GM18909 (cell line): ENCODE data around the gene TFE3.

Experiments used
- ATAC-seq: cut with Tn5 transposase; IDR thresholded peaks from one replicate; pipeline ENCODE4 v1.9.1; 2021; ENCODE audit warnings: mild to moderate bottlenecking; ENCODE audit not compliant: unreplicated experiment, poor library complexity

Gene TFE3, protein sequence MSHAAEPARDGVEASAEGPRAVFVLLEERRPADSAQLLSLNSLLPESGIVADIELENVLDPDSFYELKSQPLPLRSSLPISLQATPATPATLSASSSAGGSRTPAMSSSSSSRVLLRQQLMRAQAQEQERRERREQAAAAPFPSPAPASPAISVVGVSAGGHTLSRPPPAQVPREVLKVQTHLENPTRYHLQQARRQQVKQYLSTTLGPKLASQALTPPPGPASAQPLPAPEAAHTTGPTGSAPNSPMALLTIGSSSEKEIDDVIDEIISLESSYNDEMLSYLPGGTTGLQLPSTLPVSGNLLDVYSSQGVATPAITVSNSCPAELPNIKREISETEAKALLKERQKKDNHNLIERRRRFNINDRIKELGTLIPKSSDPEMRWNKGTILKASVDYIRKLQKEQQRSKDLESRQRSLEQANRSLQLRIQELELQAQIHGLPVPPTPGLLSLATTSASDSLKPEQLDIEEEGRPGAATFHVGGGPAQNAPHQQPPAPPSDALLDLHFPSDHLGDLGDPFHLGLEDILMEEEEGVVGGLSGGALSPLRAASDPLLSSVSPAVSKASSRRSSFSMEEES

DNA sequence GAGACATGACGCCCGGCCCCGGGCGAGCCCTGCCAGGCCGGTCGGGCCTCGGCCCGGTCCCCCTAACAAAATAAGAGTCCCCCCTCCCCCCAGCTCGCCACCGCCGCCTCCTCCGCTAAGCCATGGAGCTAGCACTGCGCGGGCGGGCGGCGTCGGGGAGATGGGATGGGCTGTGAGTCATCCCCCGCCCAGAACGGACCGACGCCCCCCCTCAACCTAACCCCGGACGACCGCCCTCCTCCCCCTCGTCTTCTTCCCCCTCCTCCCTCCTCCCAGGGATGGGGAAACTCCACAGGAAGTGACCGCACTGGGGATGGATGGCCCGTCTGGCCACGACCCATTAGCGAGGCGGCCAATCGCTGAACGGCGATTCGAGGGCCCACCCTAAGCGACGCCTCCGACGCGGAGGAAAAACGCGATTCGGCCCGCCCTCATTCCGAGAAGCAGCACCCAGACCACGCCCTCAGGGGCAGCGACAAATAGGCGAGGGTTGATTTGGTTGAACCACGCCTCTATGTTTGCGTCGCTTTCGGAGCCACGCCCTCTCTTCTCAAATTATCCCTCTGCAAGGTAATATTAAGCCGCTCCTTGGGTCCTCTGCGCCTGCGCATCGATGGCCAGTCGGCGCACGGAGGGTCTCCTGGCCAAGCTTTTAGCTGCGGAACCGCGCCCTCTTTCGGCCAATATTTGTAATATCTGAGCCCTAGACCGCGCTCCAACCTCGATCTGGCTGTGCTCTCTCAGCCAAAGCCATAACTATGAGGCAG, at the start of gene TFE3:
TFE3 (minus strand) TSS at position 138 of the 767 bp plus-strand sequence; CDS start at position 7, 131 bp downstream.
- ATAC-seq: peak; percentile 87

DNA sequence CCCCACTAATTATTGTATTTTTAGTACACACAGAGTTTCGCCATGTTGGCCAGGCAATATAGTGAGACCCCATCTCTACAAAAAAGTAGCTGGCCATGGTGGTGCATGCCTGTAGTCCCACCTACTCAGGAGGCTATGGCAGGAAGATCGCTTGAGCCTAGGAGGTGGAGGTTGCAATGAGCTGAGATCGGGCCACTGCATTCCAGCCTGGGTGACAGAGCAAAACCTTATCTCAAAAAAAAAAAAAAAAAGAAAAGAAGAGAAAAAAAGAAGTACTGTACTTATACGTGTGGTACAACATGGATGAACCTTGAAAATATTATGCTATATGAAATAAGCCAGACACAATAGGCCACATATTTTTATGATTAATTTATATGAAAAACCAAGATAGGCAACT, 46.4 kb upstream of the TFE3 start:
- ATAC-seq: no peak

DNA sequence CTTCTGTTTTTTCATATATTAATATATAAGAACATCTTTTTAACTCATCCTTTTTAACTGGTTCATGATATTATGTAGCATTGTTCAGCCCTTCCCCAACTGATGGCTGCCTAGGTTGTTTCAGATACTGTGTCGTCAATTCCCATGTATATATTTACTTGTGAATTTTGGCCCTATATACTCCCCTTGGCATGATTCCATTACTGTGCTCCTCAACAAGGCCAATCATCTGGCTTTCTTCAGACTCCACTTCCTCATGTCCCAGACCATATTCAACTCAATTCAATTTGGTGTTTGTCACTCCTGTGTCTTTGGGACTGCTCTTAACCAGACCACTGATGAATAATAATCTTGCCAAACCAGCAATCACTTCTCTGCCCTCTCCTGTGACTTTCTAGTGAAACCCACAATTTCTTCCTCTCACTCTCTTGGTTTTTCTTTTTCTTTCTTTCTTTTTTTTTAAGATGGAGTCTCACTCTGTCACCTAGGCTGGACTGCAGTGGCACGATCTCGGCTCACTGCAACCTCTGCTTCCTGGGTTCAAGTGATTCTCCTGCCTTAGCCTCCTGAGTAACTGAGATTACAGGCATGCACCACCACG, 39.2 kb upstream of the TFE3 start:
- no peak for ATAC-seq

DNA sequence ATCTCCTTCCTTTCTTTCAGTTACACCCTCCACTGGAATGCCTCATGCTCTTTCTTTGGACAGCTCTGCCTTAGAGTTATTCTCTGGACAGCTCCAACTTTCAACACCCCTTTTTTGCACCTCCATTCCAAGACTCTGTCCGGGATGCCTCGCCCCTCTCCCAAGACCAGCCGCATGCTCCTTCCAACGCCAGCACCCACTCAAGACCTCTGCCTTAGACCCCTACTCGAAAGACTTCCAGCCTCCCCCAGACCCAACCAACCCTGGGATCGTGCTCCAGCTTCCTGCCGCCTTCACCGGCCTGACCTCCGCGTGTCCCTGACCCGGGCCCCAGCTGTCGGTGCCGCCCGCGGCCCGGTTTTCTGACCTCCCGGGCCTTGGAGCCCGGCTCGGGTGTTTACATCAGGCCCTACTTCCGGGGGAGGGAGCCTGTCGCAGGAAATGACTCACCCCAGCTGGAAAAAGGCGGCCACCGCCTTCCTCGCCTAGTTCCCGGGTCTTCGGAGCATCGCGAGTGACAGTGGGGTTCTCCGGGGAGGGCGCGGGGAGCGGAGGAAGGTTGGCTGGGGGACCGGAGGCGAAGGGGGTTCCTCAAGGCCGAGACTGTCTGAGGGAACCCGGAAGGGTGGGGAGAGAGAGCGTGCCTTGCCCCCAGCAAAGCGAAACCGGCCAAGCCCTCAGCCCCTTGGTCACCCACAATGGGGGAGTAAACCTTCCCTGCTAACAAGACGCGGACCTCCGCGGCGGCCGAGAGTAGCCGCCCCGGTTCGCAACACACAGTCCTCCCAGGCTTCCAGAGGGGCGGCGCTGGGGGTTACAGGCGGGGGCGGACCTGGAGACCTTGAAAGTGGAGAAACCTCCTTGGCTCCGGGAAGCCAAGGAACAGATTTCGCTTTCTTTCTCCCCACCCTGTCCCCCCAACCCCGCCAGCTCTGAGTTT, 36.6 kb upstream of the TFE3 start, which contains the start of gene WDR45:
WDR45 (minus strand) TSS at position 399 of the 940 bp plus-strand sequence. CDS start 1,792 bp downstream, outside the sequence.
- peak; percentile 65 for ATAC-seq

DNA sequence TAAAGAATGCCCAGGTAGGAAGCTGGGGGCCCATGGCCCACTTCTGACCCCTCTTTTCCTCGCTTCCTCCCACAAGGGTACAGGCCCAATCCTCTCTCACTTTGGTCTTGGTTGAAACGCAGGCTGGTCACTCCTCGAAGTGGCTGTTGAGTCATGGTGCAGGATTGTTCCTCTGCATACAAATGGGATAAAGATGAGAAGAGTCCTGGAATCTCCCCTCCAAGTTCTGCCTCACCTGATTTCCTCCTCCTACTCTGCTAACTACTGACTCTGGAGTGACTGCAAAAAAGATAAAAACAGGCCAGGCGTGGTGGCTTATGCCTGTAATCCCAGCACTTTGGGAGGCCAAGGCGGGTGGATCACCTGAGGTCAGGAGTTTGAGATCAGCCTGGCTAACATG, 34.8 kb upstream of the TFE3 start:
- no peak for ATAC-seq

DNA sequence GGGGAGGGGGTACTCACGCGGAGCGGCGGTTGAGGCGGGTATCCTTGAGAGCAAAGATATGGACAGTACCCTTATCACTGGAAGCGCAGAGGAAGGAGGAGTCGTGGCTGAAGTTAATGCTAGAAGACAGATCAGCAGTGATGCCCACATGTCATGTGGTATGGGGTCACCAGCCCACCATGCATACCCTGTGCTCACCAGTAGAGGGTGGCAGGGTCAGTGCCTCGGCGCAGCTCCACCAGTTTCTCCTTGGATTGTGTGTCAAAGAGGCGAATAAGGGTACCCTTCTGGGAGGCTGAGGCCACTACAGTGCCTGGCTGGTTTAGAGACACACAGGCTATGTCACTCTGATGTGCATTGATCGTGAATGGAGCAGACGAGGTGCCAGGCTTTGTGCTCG, 32.2 kb upstream of the TFE3 start:
- ATAC-seq: no peak

DNA sequence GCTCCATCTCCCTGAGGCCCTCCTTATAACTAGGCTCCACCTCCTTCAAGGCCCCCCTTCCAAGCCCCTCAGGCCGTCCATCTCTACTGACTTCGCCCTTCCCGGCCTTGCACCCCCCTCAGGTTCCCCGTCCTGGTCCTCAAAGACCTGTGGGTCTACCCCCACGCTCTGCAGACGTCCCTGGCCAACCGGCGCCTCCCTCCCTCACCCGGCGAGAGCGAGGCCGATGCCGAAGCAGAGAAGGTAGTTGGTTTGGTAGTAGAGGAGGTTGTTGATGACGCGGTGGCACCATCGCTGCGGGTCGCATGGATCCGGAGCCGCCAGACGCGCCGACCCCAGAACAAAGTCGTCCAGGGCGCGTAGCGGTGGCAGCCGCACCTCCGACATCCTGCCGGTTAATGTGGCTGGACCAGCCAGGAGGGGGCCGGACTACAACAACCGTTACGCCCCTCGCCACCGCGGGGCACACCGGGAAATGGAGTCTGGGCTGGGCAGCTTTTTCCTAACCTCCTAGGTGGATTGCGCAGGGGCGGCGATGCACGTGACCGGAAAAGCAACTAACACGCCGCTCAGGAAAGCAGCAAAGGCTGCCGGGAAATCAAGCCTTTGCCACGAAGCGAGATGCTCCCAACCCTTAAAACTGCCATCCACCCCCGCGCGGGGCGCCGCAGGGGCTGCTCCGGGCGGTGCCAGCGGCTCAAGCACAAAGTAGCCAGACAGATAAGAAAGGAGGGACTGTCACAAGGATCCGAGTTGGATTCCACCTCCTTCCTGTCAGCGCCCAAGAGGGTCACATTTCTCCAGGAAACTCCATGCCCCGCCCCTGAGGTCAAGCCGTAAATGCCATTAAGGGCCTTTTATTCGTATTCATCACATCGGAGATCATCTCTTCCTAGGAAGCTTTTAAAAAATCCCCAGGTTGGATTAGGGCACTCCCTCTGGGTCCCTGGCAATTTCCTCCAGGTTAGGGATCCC, 30.7 kb upstream of the TFE3 start, which contains the start of gene PRAF2:
PRAF2 (minus strand) TSS at position 402 of the 975 bp plus-strand sequence; CDS start at position 387, 15 bp downstream.
- ATAC-seq: peak; percentile 87

DNA sequence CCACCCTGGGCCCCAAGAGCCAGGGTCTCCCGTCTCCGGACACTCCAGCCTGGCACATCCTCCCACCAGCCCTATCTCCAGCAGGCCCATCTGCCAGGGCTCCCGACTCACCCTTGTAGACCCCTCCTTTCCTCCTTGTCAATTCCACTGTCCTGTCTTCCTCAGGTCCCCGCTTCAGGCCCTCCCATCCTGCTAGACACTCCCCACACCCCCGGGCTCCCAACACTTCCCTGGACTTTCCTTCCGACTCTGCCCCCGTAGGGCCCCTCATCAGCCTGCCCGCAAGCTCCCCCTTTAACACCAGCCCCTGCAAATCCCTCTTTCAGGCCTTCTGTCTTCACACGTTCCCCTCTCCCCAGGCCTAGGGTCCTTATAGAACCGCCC, 29.5 kb upstream of the TFE3 start:
- no peak for ATAC-seq

DNA sequence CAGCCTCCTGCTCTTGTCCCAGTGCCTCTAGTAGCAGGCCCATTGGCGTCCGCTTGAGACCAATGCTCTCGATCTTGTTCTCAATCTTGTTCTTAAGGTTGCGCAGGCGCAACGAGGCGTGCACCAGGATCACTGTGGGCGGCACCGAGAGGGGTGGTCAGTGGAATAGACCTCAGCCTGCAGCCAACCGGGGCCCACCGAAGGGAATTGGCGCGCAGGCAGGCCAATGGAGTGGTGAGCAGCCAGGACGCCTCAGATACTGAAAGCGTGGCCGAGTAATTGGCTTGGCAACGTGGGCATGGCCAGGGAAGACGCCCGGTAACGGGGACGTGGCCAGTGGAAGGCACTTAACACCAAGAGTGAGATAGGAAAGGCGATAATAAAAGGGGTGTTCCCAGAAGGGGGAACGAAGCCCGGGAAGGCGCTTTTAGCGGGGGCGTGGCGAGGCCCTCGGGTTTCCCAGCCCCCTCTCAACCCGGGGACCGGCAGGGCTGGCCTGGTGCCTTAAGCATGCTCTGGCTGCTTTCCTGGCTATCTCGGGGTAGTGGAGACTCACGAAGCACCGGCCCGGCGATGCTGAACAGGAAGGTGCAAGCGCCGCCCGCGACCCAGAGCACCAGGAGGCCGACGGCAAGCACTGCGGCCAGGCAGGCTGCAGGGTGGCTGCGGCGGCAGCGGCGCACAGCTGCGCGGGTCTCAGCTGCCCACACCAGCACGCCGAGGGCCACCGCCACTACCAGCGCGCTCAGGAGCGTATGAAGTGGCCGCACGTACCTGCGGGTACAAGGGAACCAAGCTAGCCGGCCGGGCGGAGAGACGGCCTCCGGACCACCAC, 28.9 kb upstream of the TFE3 start:
- no peak for ATAC-seq

DNA sequence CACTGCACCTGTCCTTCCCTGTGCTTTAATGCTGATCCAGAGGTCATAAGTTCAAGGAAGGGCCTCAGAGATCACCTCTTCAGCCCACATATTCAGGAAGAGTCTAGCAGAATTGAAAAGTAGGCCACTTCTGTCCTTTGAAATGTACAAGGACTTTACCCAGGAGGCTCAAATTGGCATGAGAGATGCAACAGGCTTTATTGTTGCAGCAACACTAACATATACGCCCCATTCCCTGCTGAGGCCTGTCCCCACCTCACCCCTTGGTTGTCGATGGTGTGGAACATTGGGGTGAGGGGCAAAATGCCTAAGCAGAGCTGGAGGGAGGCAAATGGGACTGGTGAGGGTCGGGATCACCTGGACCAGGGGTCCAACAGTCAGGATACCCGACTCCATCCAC, 27.8 kb upstream of the TFE3 start:
- ATAC-seq: no peak

DNA sequence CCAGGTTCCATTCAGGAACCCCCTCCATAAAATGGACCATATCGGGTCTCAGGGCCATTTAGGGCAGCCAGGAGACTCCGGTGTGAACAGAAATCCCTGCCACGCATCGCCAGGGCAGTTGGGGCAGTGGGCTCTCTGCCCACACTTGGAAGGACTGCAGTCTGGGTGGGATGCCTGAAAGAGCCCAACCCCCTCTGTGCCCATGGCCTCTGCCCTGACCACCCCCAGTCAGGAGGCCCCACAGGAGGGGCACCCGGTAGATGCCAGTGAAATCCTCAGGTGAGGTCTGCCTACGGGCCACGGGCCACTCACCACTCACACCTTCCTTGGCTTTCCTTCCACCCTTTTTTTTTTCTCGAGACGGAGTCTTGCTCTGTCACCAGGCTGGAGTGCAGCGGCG, 25.9 kb upstream of the TFE3 start:
- no peak for ATAC-seq

DNA sequence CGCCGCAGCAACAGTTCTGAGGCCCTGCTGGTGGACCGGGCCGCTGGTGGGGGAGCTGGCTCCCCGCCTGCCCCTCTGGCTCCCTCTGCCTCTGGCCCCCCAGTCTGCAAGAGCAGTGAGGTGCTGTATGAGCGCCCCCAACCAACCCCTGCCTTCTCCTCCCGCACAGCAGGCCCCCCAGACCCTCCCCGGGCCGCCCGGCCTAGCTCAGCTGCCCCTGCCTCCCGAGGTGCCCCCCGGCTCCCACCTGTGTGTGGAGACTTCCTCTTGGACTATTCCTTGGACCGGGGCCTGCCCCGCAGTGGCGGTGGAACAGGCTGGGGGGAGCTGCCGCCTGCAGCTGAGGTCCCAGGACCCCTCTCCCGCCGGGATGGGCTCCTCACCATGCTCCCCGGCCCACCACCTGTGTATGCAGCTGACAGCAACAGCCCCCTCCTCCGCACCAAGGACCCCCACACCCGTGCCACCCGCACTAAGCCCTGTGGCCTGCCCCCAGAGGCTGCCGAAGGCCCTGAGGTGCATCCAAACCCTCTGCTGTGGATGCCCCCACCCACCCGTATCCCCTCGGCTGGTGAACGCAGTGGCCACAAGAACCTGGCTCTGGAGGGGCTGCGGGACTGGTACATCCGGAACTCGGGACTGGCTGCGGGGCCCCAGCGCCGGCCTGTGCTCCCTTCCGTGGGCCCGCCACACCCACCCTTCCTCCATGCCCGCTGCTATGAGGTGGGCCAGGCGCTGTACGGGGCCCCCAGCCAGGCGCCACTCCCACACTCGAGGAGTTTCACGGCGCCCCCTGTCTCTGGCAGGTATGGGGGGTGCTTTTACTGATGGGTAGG, 24.3 kb upstream of the TFE3 start:
- no peak for ATAC-seq

DNA sequence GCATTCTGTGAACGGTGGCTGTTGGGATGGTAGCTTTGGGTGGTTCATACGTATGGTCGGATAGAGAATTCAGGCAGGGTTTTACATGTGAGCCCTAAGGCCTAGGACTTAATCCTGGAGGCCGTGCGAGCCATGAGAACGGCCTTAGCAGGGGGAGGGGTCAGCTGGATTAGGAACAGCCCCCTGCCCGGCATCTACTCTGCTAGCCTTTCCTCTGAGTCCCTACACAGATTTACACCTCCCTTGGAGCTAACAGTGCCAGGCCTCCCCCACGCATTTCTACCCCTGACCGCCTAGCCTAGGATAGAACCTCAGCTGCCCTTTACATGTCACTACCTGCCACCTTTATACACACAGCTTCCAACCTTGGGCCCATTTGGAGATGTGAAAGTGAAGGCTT, 23.5 kb upstream of the TFE3 start:
- ATAC-seq: no peak

DNA sequence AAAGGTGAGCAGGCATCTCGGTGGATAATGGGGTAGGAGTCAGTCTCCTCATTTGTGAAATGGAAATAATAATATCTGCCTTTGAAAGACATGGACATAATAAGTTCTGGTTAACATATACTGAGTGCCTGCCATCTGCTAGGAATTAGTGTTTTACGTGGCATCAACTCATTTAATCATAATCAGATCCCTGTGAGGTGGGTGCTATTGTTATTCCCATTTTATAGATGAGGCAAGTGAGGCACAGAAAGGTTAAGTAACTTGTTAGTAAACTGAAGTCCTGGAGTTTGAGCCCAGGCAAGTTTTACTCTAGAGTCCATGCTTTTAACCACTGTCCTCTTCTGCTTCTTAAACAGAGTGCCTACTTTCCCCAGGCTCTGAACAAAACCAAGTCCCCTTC, 23.1 kb upstream of the TFE3 start:
- ATAC-seq: no peak

DNA sequence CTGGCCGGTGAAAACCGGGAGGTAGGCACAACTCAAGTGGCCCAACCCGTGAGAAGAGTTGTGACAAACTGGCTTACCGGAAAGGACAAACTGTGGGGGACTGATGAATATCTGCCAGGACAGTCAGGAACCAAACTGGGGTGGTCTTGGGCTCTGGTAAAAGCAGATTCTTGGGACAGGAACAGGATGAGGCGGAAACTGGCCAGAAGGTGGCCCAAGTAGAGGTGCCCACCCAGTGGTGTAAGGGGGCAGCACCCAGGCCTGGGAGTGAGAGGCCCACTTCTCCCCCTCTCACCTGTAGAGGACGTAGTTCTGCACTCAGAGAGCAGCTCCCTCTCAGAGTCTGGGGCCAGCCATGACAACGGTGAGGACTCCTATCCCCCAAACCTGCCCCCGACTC, 21.6 kb upstream of the TFE3 start:
- no peak for ATAC-seq

DNA sequence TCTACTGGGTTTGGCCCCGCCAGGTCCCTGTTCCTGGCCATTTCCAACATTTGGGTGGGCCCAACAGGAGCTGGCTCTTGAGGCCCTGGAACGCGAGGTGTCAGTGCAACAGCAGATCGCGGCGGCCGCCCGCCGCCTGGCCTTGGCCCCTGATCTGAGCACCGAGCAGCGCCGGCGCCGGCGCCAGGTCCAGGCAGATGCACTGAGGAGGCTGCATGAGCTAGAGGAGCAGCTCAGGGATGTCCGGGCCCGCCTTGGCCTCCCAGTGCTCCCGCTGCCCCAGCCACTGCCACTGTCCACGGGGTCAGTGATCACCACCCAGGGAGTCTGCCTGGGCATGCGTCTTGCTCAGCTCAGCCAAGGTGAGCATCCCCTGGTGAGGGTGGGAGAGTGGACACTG, 21.1 kb upstream of the TFE3 start:
- no peak for ATAC-seq

DNA sequence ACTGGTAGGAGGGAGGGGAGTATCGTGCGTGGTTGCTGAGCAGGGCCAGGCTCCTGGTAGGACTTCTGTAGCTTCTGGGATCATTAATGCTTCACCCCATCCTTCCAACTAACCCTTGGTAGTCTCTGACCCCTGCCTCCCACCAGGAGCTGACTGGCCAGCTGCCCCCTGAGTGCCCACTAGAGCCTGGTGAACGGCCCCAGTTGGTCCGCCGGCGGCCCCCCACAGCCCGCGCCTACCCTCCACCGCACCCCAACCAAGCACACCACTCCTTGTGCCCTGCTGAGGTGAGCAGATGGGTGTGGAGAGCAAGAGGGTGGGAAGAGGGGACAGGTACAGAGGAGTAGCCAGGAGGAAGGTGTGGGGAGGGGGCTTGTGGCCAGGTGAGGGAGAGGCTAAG, 20.6 kb upstream of the TFE3 start:
- no peak for ATAC-seq
